Transverse colon (tissue), 3 donors: ENCODE results near the gene ASB16.

Experiments
- POLR2A ChIP-seq: fragments of 450-650 bp; IDR thresholded peaks from one replicate; pipeline ENCODE4 v1.6.1; 2016; ENCODE audit warnings: antibody characterized with exemption, mild to moderate bottlenecking, moderate library complexity
- POLR2AphosphoS5 ChIP-seq, 3 donors: sonication (generic); formaldehyde crosslinking; IDR thresholded peaks; one replicate each; pipeline ENCODE4 v1.6.1; 2016; ENCODE audit warnings: antibody characterized with exemption in 3 of 3

- TF ChIP-seq POLR2A (no peak), POLR2AphosphoS5 (IDR thresholded peaks at IDR 0.05) (no peak)
Observed at GRCh38 chr17:44147812-44148211, 22.7 kb upstream of the ASB16 start.
